K562 (cell line): Measurements from ENCODE around the gene ELP5. TPM values are rescaled to one million over a fixed set of nuclear protein-coding genes. Genes with fewer than 3 reads are reported as not detected.

Experiments used
- ATF3 ChIP-seq, 2 experiments: fragments of 450-650 bp in 1 of 2; sonication (generic) in 1 of 2; formaldehyde crosslinking in 1 of 2; IDR thresholded peaks in 1 of 2; conservative IDR thresholded peaks in 1 of 2; 2 replicates each; pipeline versions ENCODE4 v1.6.1 to v1.8.1; 2016 to 2023; ENCODE audit warnings: mild to moderate bottlenecking in 2 of 2, moderate library complexity in 2 of 2, inconsistent platforms in 1 of 2, missing genetic modification reagents in 1 of 2
- CEBPB ChIP-seq: fragments of 450-650 bp; IDR thresholded peaks from 2 replicates; pipeline ENCODE4 v1.6.1; 2016; ENCODE audit warnings: missing genetic modification characterization, missing compliant biosample characterization
- ELK1 ChIP-seq: sonication (generic); formaldehyde crosslinking; IDR thresholded peaks from 2 replicates; pipeline ENCODE4 v1.8.1; 2022; ENCODE audit warnings: missing genetic modification reagents
- ELK3 ChIP-seq: fragments of 450-650 bp; formaldehyde crosslinking; IDR thresholded peaks from 2 replicates; pipeline ENCODE4 v1.4.0; 2020; ENCODE audit warnings: mild to moderate bottlenecking
- FIP1L1 ChIP-seq: fragments of 200-400 bp; formaldehyde crosslinking; IDR thresholded peaks from 2 replicates; pipeline ENCODE4 v1.6.1; 2018; ENCODE audit warnings: mild to moderate bottlenecking, low read depth, low read length; ENCODE audit not compliant: poor library complexity, severe bottlenecking
- GATA2 ChIP-seq: sonication (generic); formaldehyde crosslinking; IDR thresholded peaks from 2 replicates; pipeline ENCODE4 v1.4.0; 2020; ENCODE audit warnings: mild to moderate bottlenecking, missing genetic modification reagents
- GATAD2B ChIP-seq: fragments of 450-650 bp; IDR thresholded peaks from 2 replicates; pipeline ENCODE4 v1.6.1; 2017; ENCODE audit warnings: mild to moderate bottlenecking, borderline replicate concordance
- GMEB1 ChIP-seq: fragments of 250-450 bp; sonication (Bioruptor Pico); IDR thresholded peaks from 2 replicates; pipeline ENCODE4 v1.4.0; 2020; ENCODE audit warnings: mild to moderate bottlenecking
- HBP1 ChIP-seq: fragments of 450-650 bp; formaldehyde crosslinking; IDR thresholded peaks from 2 replicates; pipeline ENCODE4 v1.4.0; 2022; ENCODE audit warnings: missing genetic modification characterization
- KDM2B ChIP-seq: fragments of 250-450 bp; sonication (Bioruptor Pico); IDR thresholded peaks from 2 replicates; pipeline ENCODE4 v1.8.0; 2021; ENCODE audit warnings: mild to moderate bottlenecking, moderate library complexity
- MEF2A ChIP-seq: IDR thresholded peaks from 2 replicates; pipeline ENCODE4 v1.6.1; 2011; ENCODE audit warnings: low read depth, mild to moderate bottlenecking, low read length, moderate library complexity; ENCODE audit not compliant: control insufficient read depth
- NR0B1 ChIP-seq: fragments of 450-650 bp; IDR thresholded peaks from one replicate; pipeline ENCODE4 v1.6.1; 2018; ENCODE audit warnings: mild to moderate bottlenecking, moderate library complexity; ENCODE audit not compliant: partially characterized antibody
- RAD21 ChIP-seq, 2 experiments: fragments of 250-450 bp in 1 of 2; fragments of 450-650 bp in 1 of 2; sonication (Bioruptor Pico) in 1 of 2; formaldehyde crosslinking in 1 of 2; IDR thresholded peaks in 1 of 2; conservative IDR thresholded peaks in 1 of 2; 2 replicates each; pipeline versions ENCODE4 v1.4.0 to v1.8.0; 2020 to 2022; ENCODE audit warnings: mild to moderate bottlenecking in 2 of 2, moderate library complexity in 1 of 2
- ZC3H4 ChIP-seq: sonication (generic); formaldehyde crosslinking; IDR thresholded peaks from 2 replicates; pipeline ENCODE4 v1.9.0; 2021; ENCODE audit warnings: missing genetic modification reagents, borderline replicate concordance
- ZNF551 ChIP-seq: fragments of 250-450 bp; sonication (Bioruptor Pico); IDR thresholded peaks from 2 replicates; pipeline ENCODE4 v1.5.0; 2021; ENCODE audit warnings: mild to moderate bottlenecking, moderate library complexity
- polyA plus RNA-seq, 8 experiments: library from polyadenylated mRNA; depleted of rRNA in 4 of 8; stranded (reverse) in 5 of 8; unstranded in 3 of 8; fragments of >200 nt; fragmentation: Nextera tagmentation in 2 of 8; fragmentation: Illumina TruSeq in 1 of 8; extraction: Ambion mirVana in 2 of 8; extraction: Trizol in 1 of 8; gene quantifications; 2 replicates each; pipeline versions ENCODE4 v1.2.1 to v1.2.3, GENCODE V29; 2011 to 2014; ENCODE audit warnings: inconsistent platforms in 1 of 8, missing spikeins in 1 of 8
- total RNA-seq, 7 experiments: library from RNA; depleted of rRNA in 6 of 7; stranded (reverse); fragments of >200 nt in 6 of 7; fragmentation: Illumina TruSeq in 2 of 7; extraction: Trizol in 2 of 7; gene quantifications; 2 replicates each; pipeline versions ENCODE4 v1.2.1 to v1.2.3, GENCODE V29; 2011 to 2021; ENCODE audit warnings: low replicate concordance in 1 of 7

Gene ELP5
- total and polyA plus RNA-seq, 9 of the 15 experiments (the other 6 are each of a cell fraction or from before 2014, with no cell fraction given): 25.7 to 77.9 (median 52.9) TPM

GRCh38 chr17:7239091-7240027 is 12.7 kb upstream of the ELP5 start, which contains the start of gene PHF23 (continued):
- TF ChIP-seq RAD21 (CRISPR knock-in tag; conservative IDR thresholded peaks at IDR 0.05 in 1 of 2, IDR thresholded peaks at IDR 0.05 in 1 of 2) (no peak), GATA2 (CRISPR knock-in tag) (no peak), ELK3 (no peak), ELK1 (CRISPR knock-in tag) (no peak), ZC3H4 (no peak), HBP1 (CRISPR knock-in tag) (peak; percentile 37; the same call in 1 of the 2 replicates), ATF3 (IDR thresholded peaks at IDR 0.05) (no peak), ATF3 (CRISPR knock-in tag; conservative IDR thresholded peaks at IDR 0.05) (no peak), MEF2A (no peak), FIP1L1 (peak; percentile 71), NR0B1 (no peak), GMEB1 (CRISPR knock-in tag) (peak; percentile 46; the same call in 1 of the 2 replicates), KDM2B (no peak), CEBPB (tag) (no peak), GATAD2B (no peak), ZNF551 (CRISPR knock-in tag) (no peak)
